Kidney capillary endothelial cell (primary cell): ENCODE results near the gene RASGEF1B.
"Not testable (repeated sequence)": the region's sequence is repeated elsewhere in the genome, so short reads cannot be mapped to it uniquely, and the experiment has no call there.

Source experiments
- DNase-seq: peaks from one replicate; pipeline ENCODE4 v3.0.0-alpha.2; 2018; ENCODE audit warnings: low spot score

Gene RASGEF1B

GRCh38 chr4:81498046-81498445 lies 26.3 kb upstream of the RASGEF1B start:
- DNase-seq = no peak

GRCh38 chr4:81495345-81495744 lies 23.6 kb upstream of the RASGEF1B start:
- no peak for DNase-seq

- DNase-seq = no peak
Measured at GRCh38 chr4:81494031-81494431, 22.3 kb upstream of the RASGEF1B start.

GRCh38 chr4:81492606-81493230 lies 21.0 kb upstream of the RASGEF1B start:
- DNase-seq = no peak

- no peak for DNase-seq
Measured at GRCh38 chr4:81491943-81492342, 20.2 kb upstream of the RASGEF1B start.

GRCh38 chr4:81490403-81491160 lies 18.9 kb upstream of the RASGEF1B start:
- DNase-seq = no peak

GRCh38 chr4:81486502-81486901 lies 14.8 kb upstream of the RASGEF1B start:
- no peak for DNase-seq

GRCh38 chr4:81485310-81485980 lies 13.7 kb upstream of the RASGEF1B start:
- DNase-seq = no peak

- DNase-seq = no peak
Measured at GRCh38 chr4:81482326-81482725, 10.6 kb upstream of the RASGEF1B start.

- DNase-seq = no peak
Measured at GRCh38 chr4:81481151-81481550, 9.4 kb upstream of the RASGEF1B start.

GRCh38 chr4:81479573-81479972 lies 7.9 kb upstream of the RASGEF1B start:
- DNase-seq = not testable (repeated sequence)

GRCh38 chr4:81473331-81474265 lies 1.9 kb upstream of the RASGEF1B start:
- DNase-seq = not testable (repeated sequence)

- peak; percentile 36 for DNase-seq
Measured at GRCh38 chr4:81472281-81473182, 825 bp upstream of the RASGEF1B start.

- no peak for DNase-seq
Measured at GRCh38 chr4:81471298-81471587, 464 bp downstream of the RASGEF1B start.

GRCh38 chr4:81470456-81471297 lies 1.0 kb downstream of the RASGEF1B start:
- no peak for DNase-seq

GRCh38 chr4:81469781-81470455 lies 1.8 kb downstream of the RASGEF1B start:
- no peak for DNase-seq

GRCh38 chr4:81468678-81469077 lies 3.0 kb downstream of the RASGEF1B start:
- DNase-seq = no peak

- no peak for DNase-seq
Measured at GRCh38 chr4:81467672-81467964, 4.1 kb downstream of the RASGEF1B start.

- DNase-seq = peak; percentile 76
Measured at GRCh38 chr4:81466841-81467671, 4.7 kb downstream of the RASGEF1B start.
